Activated CD4-positive, alpha-beta T cell treated with anti-CD3 and anti-CD28 coated beads for 4 hours (primary cell): ENCODE measurements around the gene CTNNA2.
"Not testable (repeated sequence)": the region's sequence is repeated elsewhere in the genome, so short reads cannot be mapped to it uniquely, and the experiment has no call there.

Experiments
- DNase-seq, 2 donors: peaks; one replicate each; pipeline ENCODE4 v3.0.0-alpha.2; 2020

CTNNA2 gene

GRCh38 chr2:80050246-80050645 is 537.4 kb downstream of the CTNNA2 start:
- DNase-seq: no peak

- DNase-seq: no peak
Measured at GRCh38 chr2:80053522-80054345, 540.9 kb downstream of the CTNNA2 start.

- no peak for DNase-seq
Measured at GRCh38 chr2:80054346-80054675, 541.5 kb downstream of the CTNNA2 start.

- no peak for DNase-seq
Measured at GRCh38 chr2:80057956-80058355, 545.1 kb downstream of the CTNNA2 start.

- no peak for DNase-seq
Measured at GRCh38 chr2:80058562-80058961, 545.7 kb downstream of the CTNNA2 start.

- DNase-seq: no peak
Measured at GRCh38 chr2:80059447-80059846, 546.6 kb downstream of the CTNNA2 start.

- DNase-seq: no peak
Measured at GRCh38 chr2:80061881-80062280, 549.0 kb downstream of the CTNNA2 start.

GRCh38 chr2:80062298-80062697 is 549.4 kb downstream of the CTNNA2 start:
- no peak for DNase-seq

- DNase-seq: no peak
Measured at GRCh38 chr2:80068038-80068731, 555.3 kb downstream of the CTNNA2 start.

GRCh38 chr2:80070587-80070986 is 557.7 kb downstream of the CTNNA2 start:
- no peak for DNase-seq

- no peak for DNase-seq
Measured at GRCh38 chr2:80071941-80072340, 559.1 kb downstream of the CTNNA2 start.

- DNase-seq: no peak
Measured at GRCh38 chr2:80073134-80073561, 560.3 kb downstream of the CTNNA2 start.

- no peak for DNase-seq
Measured at GRCh38 chr2:80074321-80075070, 561.6 kb downstream of the CTNNA2 start.

- DNase-seq: no peak
Measured at GRCh38 chr2:80075719-80076118, 562.9 kb downstream of the CTNNA2 start.

GRCh38 chr2:80078290-80079036 is 565.6 kb downstream of the CTNNA2 start:
- DNase-seq: no peak

GRCh38 chr2:80080957-80081356 is 568.1 kb downstream of the CTNNA2 start:
- DNase-seq: no peak

GRCh38 chr2:80086831-80087230 is 574.0 kb downstream of the CTNNA2 start:
- no peak for DNase-seq

- no peak for DNase-seq
Measured at GRCh38 chr2:80091237-80091636, 578.4 kb downstream of the CTNNA2 start.

- DNase-seq: no peak
Measured at GRCh38 chr2:80092474-80092873, 579.6 kb downstream of the CTNNA2 start.

- DNase-seq: not testable (repeated sequence)
Measured at GRCh38 chr2:80098503-80098902, 585.7 kb downstream of the CTNNA2 start.

GRCh38 chr2:80102026-80102425 is 589.2 kb downstream of the CTNNA2 start:
- DNase-seq: no peak

- DNase-seq: no peak
Measured at GRCh38 chr2:80105015-80105640, 592.3 kb downstream of the CTNNA2 start.
